HepG2 (cell line): ENCODE data around the gene SFXN5.

ENCODE experiments used
- CCAR2 ChIP-seq: fragments of 200-400 bp; formaldehyde crosslinking; optimal IDR thresholded peaks from 2 replicates; pipeline ENCODE3; 2018; ENCODE audit warnings: low read depth, mild to moderate bottlenecking, low read length, moderate library complexity
- GTF3A ChIP-seq: sonication (generic); formaldehyde crosslinking; conservative IDR thresholded peaks from 2 replicates; pipeline ENCODE4 v1.4.0; 2020; ENCODE audit warnings: mild to moderate bottlenecking, missing genetic modification reagents
- JUNB ChIP-seq: sonication (generic); formaldehyde crosslinking; IDR thresholded peaks from 2 replicates; pipeline ENCODE4 v1.8.0; 2022; ENCODE audit warnings: missing genetic modification reagents, mild to moderate bottlenecking, borderline replicate concordance
- TGIF2 ChIP-seq: IDR thresholded peaks from 2 replicates; pipeline ENCODE4 v1.6.1; 2016; ENCODE audit warnings: control low read depth, missing compliant biosample characterization
- ZNF337 ChIP-seq: sonication (generic); formaldehyde crosslinking; IDR thresholded peaks from 2 replicates; pipeline ENCODE4 v1.5.1; 2020; ENCODE audit warnings: missing genetic modification reagents, low read depth, mild to moderate bottlenecking, borderline replicate concordance
- ZNF557 ChIP-seq: sonication (generic); formaldehyde crosslinking; IDR thresholded peaks from 2 replicates; pipeline ENCODE4 v1.4.0; 2020; ENCODE audit warnings: missing genetic modification reagents
- TF ChIP-seq, protein P1 (sequence below): sonication (generic); formaldehyde crosslinking; IDR thresholded peaks from 2 replicates; pipeline ENCODE4 v1.5.0; 2020; ENCODE audit warnings: mild to moderate bottlenecking, missing genetic modification reagents, moderate library complexity
- TF ChIP-seq, protein P2 (sequence below): sonication (generic); formaldehyde crosslinking; IDR thresholded peaks from 2 replicates; pipeline ENCODE4 v1.5.1; 2020; ENCODE audit warnings: mild to moderate bottlenecking, missing genetic modification reagents
- TF ChIP-seq, protein P3 (sequence below): sonication (generic); formaldehyde crosslinking; IDR thresholded peaks from 2 replicates; pipeline ENCODE4 v1.4.0; 2020; ENCODE audit warnings: missing genetic modification reagents

DNA sequence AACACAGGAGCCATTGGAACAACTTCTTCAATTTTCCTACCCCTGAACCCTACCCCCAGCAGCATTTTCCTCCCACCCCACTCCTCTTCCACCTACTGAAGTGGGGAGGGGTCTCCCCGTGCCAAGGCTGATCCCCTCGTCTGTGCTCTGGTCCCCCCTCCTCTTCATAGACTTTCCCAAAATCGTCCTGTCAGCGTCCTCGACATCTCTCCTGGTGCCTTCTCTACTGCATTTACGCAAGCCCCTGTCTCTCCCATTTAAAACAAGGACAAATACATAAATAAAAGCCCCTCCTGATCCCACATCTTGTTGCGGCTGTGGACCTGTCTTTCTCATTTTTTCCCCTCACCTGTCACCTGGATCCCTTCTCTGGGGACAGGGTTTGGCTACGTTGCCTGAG lies 112.0 kb downstream of the SFXN5 start:
- TF ChIP-seq GTF3A (CRISPR knock-in tag) (no peak), JUNB (CRISPR knock-in tag) (no peak), TGIF2 (CRISPR knock-in tag) (no peak), CCAR2 (no peak), ZNF557 (CRISPR knock-in tag) (no peak), ZNF337 (CRISPR knock-in tag) (no peak)
- TF ChIP-seq, protein P1, sequence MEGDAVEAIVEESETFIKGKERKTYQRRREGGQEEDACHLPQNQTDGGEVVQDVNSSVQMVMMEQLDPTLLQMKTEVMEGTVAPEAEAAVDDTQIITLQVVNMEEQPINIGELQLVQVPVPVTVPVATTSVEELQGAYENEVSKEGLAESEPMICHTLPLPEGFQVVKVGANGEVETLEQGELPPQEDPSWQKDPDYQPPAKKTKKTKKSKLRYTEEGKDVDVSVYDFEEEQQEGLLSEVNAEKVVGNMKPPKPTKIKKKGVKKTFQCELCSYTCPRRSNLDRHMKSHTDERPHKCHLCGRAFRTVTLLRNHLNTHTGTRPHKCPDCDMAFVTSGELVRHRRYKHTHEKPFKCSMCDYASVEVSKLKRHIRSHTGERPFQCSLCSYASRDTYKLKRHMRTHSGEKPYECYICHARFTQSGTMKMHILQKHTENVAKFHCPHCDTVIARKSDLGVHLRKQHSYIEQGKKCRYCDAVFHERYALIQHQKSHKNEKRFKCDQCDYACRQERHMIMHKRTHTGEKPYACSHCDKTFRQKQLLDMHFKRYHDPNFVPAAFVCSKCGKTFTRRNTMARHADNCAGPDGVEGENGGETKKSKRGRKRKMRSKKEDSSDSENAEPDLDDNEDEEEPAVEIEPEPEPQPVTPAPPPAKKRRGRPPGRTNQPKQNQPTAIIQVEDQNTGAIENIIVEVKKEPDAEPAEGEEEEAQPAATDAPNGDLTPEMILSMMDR, result no peak
- TF ChIP-seq, protein P2, sequence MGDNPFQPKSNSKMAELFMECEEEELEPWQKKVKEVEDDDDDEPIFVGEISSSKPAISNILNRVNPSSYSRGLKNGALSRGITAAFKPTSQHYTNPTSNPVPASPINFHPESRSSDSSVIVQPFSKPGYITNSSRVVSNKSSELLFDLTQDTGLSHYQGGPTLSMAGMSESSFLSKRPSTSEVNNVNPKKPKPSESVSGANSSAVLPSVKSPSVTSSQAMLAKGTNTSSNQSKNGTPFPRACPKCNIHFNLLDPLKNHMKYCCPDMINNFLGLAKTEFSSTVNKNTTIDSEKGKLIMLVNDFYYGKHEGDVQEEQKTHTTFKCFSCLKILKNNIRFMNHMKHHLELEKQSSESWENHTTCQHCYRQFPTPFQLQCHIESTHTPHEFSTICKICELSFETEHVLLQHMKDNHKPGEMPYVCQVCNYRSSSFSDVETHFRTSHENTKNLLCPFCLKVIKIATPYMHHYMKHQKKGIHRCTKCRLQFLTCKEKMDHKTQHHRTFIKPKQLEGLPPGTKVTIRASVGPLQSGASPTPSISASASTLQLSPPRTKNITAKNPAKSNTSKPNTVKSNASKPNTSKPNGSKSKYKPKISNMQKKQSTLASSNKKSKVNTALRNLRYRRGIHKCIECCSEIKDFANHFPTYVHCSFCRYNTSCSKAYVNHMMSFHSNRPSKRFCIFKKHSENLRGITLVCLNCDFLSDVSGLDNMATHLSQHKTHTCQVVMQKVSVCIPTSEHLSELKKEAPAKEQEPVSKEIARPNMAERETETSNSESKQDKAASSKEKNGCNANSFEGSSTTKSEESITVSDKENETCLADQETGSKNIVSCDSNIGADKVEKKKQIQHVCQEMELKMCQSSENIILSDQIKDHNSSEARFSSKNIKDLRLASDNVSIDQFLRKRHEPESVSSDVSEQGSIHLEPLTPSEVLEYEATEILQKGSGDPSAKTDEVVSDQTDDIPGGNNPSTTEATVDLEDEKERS (CRISPR knock-in tag), result no peak
- TF ChIP-seq, protein P3, sequence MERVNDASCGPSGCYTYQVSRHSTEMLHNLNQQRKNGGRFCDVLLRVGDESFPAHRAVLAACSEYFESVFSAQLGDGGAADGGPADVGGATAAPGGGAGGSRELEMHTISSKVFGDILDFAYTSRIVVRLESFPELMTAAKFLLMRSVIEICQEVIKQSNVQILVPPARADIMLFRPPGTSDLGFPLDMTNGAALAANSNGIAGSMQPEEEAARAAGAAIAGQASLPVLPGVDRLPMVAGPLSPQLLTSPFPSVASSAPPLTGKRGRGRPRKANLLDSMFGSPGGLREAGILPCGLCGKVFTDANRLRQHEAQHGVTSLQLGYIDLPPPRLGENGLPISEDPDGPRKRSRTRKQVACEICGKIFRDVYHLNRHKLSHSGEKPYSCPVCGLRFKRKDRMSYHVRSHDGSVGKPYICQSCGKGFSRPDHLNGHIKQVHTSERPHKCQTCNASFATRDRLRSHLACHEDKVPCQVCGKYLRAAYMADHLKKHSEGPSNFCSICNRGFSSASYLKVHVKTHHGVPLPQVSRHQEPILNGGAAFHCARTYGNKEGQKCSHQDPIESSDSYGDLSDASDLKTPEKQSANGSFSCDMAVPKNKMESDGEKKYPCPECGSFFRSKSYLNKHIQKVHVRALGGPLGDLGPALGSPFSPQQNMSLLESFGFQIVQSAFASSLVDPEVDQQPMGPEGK (CRISPR knock-in tag), result no peak
